Metanephros (tissue), 1 donor: ENCODE results near the gene PROK1. TPM values are rescaled to one million over a fixed set of nuclear protein-coding genes. Genes with fewer than 3 reads are reported as not detected.

Experiments used
- total RNA-seq: library from RNA; depleted of rRNA; stranded (reverse); fragments of >200 nt; gene quantifications from one replicate; pipeline ENCODE4 v1.2.3, GENCODE V29; 2014

The PROK1 gene
- not detected for total RNA-seq

GRCh38 chr1:110450929-110451328 lies at the start of gene PROK1:
TSS of gene PROK1 (plus strand) at chr1:110451149. CDS start at chr1:110451217, 68 bp downstream.

GRCh38 chr1:110407260-110408210 lies 43.4 kb upstream of the PROK1 start, which contains the start of gene LAMTOR5:
TSS of gene LAMTOR5 (minus strand) at chr1:110407694. CDS start at chr1:110407620, 74 bp downstream.

Other genes with a start within 250 kb of the PROK1 start
- gene KCNC4, start 240.8 kb upstream of the PROK1 start, total RNA-seq, result 9.8 TPM
- gene RBM15, start 111.8 kb upstream of the PROK1 start, total RNA-seq, result 60.9 TPM
- gene SLC16A4, start 60.1 kb upstream of the PROK1 start, total RNA-seq, result 40.9 TPM
- 68.5 TPM for gene LAMTOR5, start 43.5 kb upstream of the PROK1 start, total RNA-seq
- not detected for gene KCNA10, start 68.0 kb downstream of the PROK1 start, total RNA-seq
- 0.35 TPM for gene KCNA2, start 155.2 kb downstream of the PROK1 start, total RNA-seq
- 1.8 TPM for gene KCNA3, start 223.8 kb downstream of the PROK1 start, total RNA-seq